SK-N-MC (cell line): ENCODE data around the gene SEC31B.

ENCODE experiments used
- EZH2 ChIP-seq: fragments of 200-600 bp; sonication (generic); IDR thresholded peaks from one replicate; pipeline ENCODE4 v1.6.1; 2017; ENCODE audit warnings: antibody characterized with exemption
- FOXP2 ChIP-seq: optimal IDR thresholded peaks from 2 replicates; pipeline ENCODE3; 2011; ENCODE audit warnings: mild to moderate bottlenecking, moderate library complexity; ENCODE audit not compliant: insufficient read depth; ENCODE audit errors: extremely low read length, control extremely low read depth
- POLR2AphosphoS5 ChIP-seq: IDR thresholded peaks from 2 replicates; pipeline ENCODE4 v1.6.1; 2012; ENCODE audit warnings: mild to moderate bottlenecking, low read depth, low read length, borderline replicate concordance

DNA sequence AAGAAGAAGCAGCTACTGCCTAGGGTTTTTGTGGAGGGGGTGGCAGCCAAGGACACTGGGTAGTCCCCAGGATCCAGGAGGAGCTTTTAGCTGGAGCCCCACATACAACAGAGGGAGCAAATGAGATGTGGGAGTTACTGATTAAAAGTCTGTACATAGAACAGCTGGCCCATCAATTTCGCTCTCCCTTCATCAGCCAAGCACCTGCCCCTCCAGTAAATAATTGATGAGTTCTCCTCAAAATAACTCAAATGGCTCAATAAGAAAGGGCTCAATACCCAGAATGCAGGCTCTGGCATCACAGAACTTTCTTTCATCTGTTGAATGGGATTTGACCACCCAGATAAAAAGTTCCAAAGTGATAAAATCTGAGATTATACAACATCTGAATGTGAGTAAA is 72.0 kb downstream of the SEC31B start:
- TF ChIP-seq POLR2AphosphoS5 (no peak), EZH2 (no peak), FOXP2 (no peak)
